ENCODE results near the gene PPM1L. TPM values are rescaled to one million over a fixed set of nuclear protein-coding genes. Genes with fewer than 3 reads are reported as not detected.

The PPM1L gene
- total and polyA plus RNA-seq, 2 donors = 20.2 to 24.2 TPM

GRCh38 chr3:160806094-160806493 lies 50.1 kb downstream of the PPM1L start:
- DNase-seq (ENCODE audit: extremely low spot score) = no peak
- no peak overlapping the region for H3K27ac ChIP-seq (ENCODE audit: low read depth)
- no peak overlapping the region for H3K4me3 ChIP-seq (ENCODE audit: low read depth, low read length)
- H3K36me3 ChIP-seq (ENCODE audit: insufficient read depth) = no peaks in the 10 kb centered on the region
- H3K4me1 ChIP-seq (ENCODE audit: insufficient read depth) = peaks cover 1% of the 10 kb centered on the region

GRCh38 chr3:160806686-160807085 lies 50.7 kb downstream of the PPM1L start:
- WGBS = 89% methylated on average over 3 of the region's 3 CpGs
- H3K36me3 ChIP-seq (ENCODE audit: insufficient read depth) = no peaks in the 10 kb centered on the region
- H3K27ac ChIP-seq (ENCODE audit: low read depth) = no peak overlapping the region
- H3K4me3 ChIP-seq (ENCODE audit: low read depth, low read length) = no peak overlapping the region
- peaks cover 2% of the 10 kb centered on the region for H3K4me1 ChIP-seq (ENCODE audit: insufficient read depth)
- DNase-seq (ENCODE audit: extremely low spot score) = no peak

GRCh38 chr3:160808838-160809237 lies 52.8 kb downstream of the PPM1L start:
- Histone ChIP-seq H3K27ac (ENCODE audit: low read depth) (no peak overlapping the region), H3K4me1 (ENCODE audit: insufficient read depth) (peaks cover 4% of the 10 kb centered on the region), H3K36me3 (ENCODE audit: insufficient read depth) (no peaks in the 10 kb centered on the region), H3K4me3 (ENCODE audit: low read depth, low read length) (no peak overlapping the region)
- 75% methylated on average over 3 of the region's 3 CpGs for WGBS
- no peak for DNase-seq (ENCODE audit: extremely low spot score)

DNA sequence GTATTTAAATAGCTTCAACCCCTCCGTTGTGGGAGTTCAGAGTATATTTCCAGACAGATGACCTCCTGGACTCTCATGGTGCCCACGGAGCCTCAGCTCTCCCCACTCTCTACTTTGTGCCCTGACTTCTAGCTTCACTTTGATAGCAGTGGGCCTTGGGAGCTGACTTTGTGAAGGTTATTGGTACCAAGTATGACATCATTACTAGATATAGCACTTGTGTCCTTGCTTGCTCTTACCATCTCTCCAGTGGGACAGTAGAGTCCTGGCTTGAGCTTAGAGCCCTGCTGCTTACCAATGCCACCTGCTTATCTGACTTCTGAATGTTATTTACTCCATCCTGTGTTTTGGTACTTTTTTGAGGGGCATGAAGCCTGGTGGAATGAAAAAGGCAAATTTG lies 53.4 kb downstream of the PPM1L start:
- Histone ChIP-seq H3K27ac (ENCODE audit: low read depth) (no peak overlapping the region), H3K4me1 (ENCODE audit: insufficient read depth) (peaks cover 4% of the 10 kb centered on the region), H3K4me3 (ENCODE audit: low read depth, low read length) (no peak overlapping the region), H3K36me3 (ENCODE audit: insufficient read depth) (no peaks in the 10 kb centered on the region)
- WGBS = 59% methylated on average over 2 of the region's 2 CpGs
- DNase-seq (ENCODE audit: extremely low spot score) = no peak

GRCh38 chr3:160810362-160811236 lies 54.6 kb downstream of the PPM1L start:
- no peak overlapping the region for H3K4me3 ChIP-seq (ENCODE audit: low read depth, low read length)
- no peaks in the 10 kb centered on the region for H3K36me3 ChIP-seq (ENCODE audit: insufficient read depth)
- H3K27ac ChIP-seq (ENCODE audit: low read depth) = no peak overlapping the region
- WGBS = 42% methylated on average over 4 of the region's 4 CpGs
- no peak for DNase-seq (ENCODE audit: extremely low spot score)
- peaks cover 4% of the 10 kb centered on the region for H3K4me1 ChIP-seq (ENCODE audit: insufficient read depth)

DNA sequence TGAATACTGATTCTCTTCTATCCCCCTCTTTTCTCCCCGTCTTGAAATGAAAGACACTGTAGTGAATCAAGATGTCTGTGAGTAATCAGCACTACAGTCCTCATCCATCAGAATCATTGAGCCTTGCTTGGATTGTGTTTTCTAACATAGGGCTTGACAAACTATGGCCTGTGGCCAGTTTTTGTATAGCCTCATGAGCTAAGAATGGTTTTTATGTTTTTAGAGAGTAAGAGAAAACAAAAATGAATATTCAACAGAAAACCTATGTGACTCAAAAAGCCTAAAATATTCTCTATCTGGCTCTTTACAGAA lies 55.2 kb downstream of the PPM1L start:
- 57% methylated on average over 1 of the region's 1 CpG for WGBS
- Histone ChIP-seq H3K36me3 (ENCODE audit: insufficient read depth) (no peaks in the 10 kb centered on the region), H3K4me1 (ENCODE audit: insufficient read depth) (peaks cover 4% of the 10 kb centered on the region), H3K4me3 (ENCODE audit: low read depth, low read length) (no peak overlapping the region), H3K27ac (ENCODE audit: low read depth) (no peak overlapping the region)
- DNase-seq (ENCODE audit: extremely low spot score) = no peak

DNA sequence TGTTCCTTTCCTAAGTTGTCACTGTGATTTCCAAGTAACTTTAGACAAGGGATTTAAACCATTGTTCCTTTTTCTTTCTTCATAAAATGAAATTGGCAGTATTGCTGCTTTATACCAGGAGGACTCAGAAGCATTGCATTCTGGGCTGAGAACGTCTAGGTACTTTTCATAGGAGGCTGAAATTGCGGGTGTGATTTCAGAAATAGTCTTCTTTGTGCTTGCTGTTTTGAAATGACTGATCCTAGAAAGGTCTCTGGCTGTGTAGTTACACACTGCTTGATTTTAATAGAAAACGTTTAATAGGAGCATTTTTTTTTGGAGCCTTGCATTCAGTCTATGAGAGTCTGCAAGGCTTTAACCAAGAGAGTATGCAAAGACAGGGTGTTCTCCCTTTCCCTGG lies 56.3 kb downstream of the PPM1L start:
- Histone ChIP-seq H3K4me1 (ENCODE audit: insufficient read depth) (peaks cover 4% of the 10 kb centered on the region), H3K36me3 (ENCODE audit: insufficient read depth) (no peaks in the 10 kb centered on the region), H3K27ac (ENCODE audit: low read depth) (no peak overlapping the region), H3K4me3 (ENCODE audit: low read depth, low read length) (no peak overlapping the region)
- no peak for DNase-seq (ENCODE audit: extremely low spot score)
- WGBS = 60% methylated on average over 3 of the region's 3 CpGs

GRCh38 chr3:160815280-160815679 lies 59.2 kb downstream of the PPM1L start:
- peaks cover 2% of the 10 kb centered on the region for H3K4me1 ChIP-seq (ENCODE audit: insufficient read depth)
- WGBS = 97% methylated on average over 1 of the region's 1 CpG
- no peak for DNase-seq (ENCODE audit: extremely low spot score)
- H3K27ac ChIP-seq (ENCODE audit: low read depth) = no peak overlapping the region
- no peaks in the 10 kb centered on the region for H3K36me3 ChIP-seq (ENCODE audit: insufficient read depth)
- no peak overlapping the region for H3K4me3 ChIP-seq (ENCODE audit: low read depth, low read length)

DNA sequence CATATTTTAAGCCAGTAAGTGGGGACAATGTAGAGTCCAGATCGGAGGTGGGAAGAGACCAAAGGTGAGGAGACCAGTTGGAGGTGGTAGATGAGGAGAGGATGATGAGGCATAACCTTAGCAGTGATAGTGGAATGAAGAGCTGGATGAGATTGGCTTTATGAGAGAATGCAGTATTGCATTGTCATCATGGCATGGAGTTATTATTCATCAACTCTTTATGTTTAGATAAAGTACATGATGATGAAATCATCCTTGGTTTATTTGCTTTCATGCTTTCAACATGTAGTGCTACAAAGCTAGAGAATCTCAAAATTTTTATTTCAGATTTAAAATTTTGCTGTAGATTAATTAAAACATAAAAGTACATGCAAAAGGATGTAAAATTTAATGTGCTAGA lies 64.0 kb downstream of the PPM1L start:
- Histone ChIP-seq H3K4me1 (ENCODE audit: insufficient read depth) (no peaks in the 10 kb centered on the region), H3K36me3 (ENCODE audit: insufficient read depth) (no peaks in the 10 kb centered on the region), H3K27ac (ENCODE audit: low read depth) (no peak overlapping the region), H3K4me3 (ENCODE audit: low read depth, low read length) (no peak overlapping the region)
- WGBS = 95% methylated on average over 1 of the region's 1 CpG
- no peak for DNase-seq (ENCODE audit: extremely low spot score)

GRCh38 chr3:160820430-160820829 lies 64.4 kb downstream of the PPM1L start:
- no peaks in the 10 kb centered on the region for H3K4me1 ChIP-seq (ENCODE audit: insufficient read depth)
- H3K27ac ChIP-seq (ENCODE audit: low read depth) = no peak overlapping the region
- WGBS = 99% methylated on average over 1 of the region's 1 CpG
- DNase-seq (ENCODE audit: extremely low spot score) = no peak
- H3K36me3 ChIP-seq (ENCODE audit: insufficient read depth) = no peaks in the 10 kb centered on the region
- no peak overlapping the region for H3K4me3 ChIP-seq (ENCODE audit: low read depth, low read length)

GRCh38 chr3:160822936-160823335 lies 66.9 kb downstream of the PPM1L start:
- H3K4me3 ChIP-seq (ENCODE audit: low read depth, low read length) = no peak overlapping the region
- no peaks in the 10 kb centered on the region for H3K36me3 ChIP-seq (ENCODE audit: insufficient read depth)
- peaks cover 3% of the 10 kb centered on the region for H3K4me1 ChIP-seq (ENCODE audit: insufficient read depth)
- H3K27ac ChIP-seq (ENCODE audit: low read depth) = no peak overlapping the region
- DNase-seq (ENCODE audit: extremely low spot score) = no peak

- WGBS = 64% methylated on average over 3 of the region's 3 CpGs
Observed at GRCh38 chr3:160825311-160825800, 69.3 kb downstream of the PPM1L start.

DNA sequence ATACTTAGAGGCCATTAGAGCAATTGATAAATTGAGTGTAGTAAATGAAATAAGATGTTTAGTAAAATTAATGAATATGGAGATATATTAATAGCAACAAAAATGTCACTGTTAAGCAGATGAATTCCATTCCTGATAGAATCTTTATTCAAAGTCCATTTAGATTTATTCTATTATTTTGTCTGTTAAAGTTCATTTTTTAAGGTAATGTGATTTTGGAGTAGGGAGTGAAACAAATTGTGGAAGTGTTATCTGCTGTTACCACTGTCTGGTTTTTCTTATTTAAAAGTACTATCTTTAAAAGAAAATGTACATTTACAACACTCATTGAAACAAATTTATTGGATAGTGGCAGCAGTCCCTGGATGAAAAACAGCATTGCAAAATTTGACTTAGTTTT lies 70.4 kb downstream of the PPM1L start:
- H3K27ac ChIP-seq (ENCODE audit: low read depth) = no peak overlapping the region
- no peak for DNase-seq (ENCODE audit: extremely low spot score)
- H3K36me3 ChIP-seq (ENCODE audit: insufficient read depth) = no peaks in the 10 kb centered on the region

More at GRCh38 chr3:160825311-160825800, 69.3 kb downstream of the PPM1L start:
- no peak for DNase-seq (ENCODE audit: extremely low spot score)
- Histone ChIP-seq H3K4me1 (ENCODE audit: insufficient read depth) (peaks cover 3% of the 10 kb centered on the region), H3K27ac (ENCODE audit: low read depth) (no peak overlapping the region), H3K4me3 (ENCODE audit: low read depth, low read length) (no peak overlapping the region), H3K36me3 (ENCODE audit: insufficient read depth) (no peaks in the 10 kb centered on the region)

DNA sequence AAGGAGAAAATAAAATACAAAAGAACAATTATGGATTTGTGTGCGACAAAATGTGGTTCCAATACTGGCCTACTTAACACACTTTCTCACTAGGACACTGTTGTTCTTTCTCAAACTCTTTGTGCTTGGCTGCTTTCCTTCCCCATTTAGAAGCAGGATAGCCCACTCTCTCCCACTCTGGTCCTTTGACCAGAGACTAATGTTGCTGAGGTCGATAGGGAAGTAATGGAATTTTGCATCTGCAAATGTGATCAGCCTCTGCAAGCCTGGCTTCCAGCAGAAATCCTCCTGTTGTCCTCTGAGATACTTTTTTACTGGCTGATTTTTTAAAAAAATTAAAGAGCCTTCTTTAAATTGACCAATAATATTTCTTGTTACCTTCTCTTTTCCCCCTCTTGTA lies 71.0 kb downstream of the PPM1L start:
- Histone ChIP-seq H3K36me3 (ENCODE audit: insufficient read depth) (no peaks in the 10 kb centered on the region), H3K4me3 (ENCODE audit: low read depth, low read length) (no peak overlapping the region), H3K4me1 (ENCODE audit: insufficient read depth) (peaks cover 3% of the 10 kb centered on the region), H3K27ac (ENCODE audit: low read depth) (no peak overlapping the region)
- no peak for DNase-seq (ENCODE audit: extremely low spot score)
- 68% methylated on average over 2 of the region's 2 CpGs for WGBS

More for the DNA sequence above, 70.4 kb downstream of the PPM1L start:
- Histone ChIP-seq H3K4me1 (ENCODE audit: insufficient read depth) (peaks cover 3% of the 10 kb centered on the region), H3K4me3 (ENCODE audit: low read depth, low read length) (no peak overlapping the region)
